ENCODE data around the gene FIGLA.

DNA sequence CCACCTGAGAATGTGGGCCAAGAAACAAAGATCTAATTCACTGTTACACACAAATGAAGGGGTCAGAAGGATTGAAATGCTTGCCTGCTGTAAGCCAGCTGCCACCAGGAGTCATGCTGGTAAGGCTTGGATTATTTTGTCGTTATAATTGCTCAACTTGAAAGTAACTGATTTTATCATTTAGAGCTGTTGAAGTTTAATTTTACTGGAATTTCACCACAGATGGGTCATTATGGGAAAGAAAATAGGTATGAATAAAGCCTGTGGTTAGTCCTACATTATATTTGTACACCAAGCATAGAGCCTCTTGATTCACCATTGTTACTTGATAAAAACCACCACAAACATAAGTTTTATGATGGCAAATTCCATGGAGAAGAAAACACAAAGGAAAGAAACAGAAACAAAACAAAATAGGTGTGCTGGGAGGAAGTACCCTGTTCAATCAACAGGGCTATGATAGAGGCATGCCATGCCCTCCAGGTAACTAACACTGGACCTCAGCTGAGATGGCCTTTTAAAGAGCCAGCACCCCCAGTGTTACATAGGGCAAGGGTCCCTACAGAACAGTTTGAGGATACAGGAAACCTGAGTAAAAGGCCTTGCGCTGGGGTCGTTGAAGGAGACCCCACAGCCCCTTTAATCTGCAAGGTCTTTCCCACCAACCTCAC, 27.0 kb upstream of the FIGLA start:
- TF ChIP-seq, protein P1, sequence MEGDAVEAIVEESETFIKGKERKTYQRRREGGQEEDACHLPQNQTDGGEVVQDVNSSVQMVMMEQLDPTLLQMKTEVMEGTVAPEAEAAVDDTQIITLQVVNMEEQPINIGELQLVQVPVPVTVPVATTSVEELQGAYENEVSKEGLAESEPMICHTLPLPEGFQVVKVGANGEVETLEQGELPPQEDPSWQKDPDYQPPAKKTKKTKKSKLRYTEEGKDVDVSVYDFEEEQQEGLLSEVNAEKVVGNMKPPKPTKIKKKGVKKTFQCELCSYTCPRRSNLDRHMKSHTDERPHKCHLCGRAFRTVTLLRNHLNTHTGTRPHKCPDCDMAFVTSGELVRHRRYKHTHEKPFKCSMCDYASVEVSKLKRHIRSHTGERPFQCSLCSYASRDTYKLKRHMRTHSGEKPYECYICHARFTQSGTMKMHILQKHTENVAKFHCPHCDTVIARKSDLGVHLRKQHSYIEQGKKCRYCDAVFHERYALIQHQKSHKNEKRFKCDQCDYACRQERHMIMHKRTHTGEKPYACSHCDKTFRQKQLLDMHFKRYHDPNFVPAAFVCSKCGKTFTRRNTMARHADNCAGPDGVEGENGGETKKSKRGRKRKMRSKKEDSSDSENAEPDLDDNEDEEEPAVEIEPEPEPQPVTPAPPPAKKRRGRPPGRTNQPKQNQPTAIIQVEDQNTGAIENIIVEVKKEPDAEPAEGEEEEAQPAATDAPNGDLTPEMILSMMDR (optimal IDR thresholded peaks at IDR 0.05 in 1 of 3, IDR thresholded peaks at IDR 0.05 in 1 of 3, conservative IDR thresholded peaks at IDR 0.05 in 1 of 3; ENCODE audit: extremely low read depth in 1 of 3, insufficient read depth in 2 of 3, low read length in 3 of 3): no peak
- TF ChIP-seq EZH2 (IDR thresholded peaks at IDR 0.05; ENCODE audit: low read length): no peak
